Naive thymus-derived CD4-positive, alpha-beta T cell (primary cell): ENCODE results near the gene IGFALS. TPM values are rescaled to one million over a fixed set of nuclear protein-coding genes. Genes with fewer than 3 reads are reported as not detected.

Experiments
- ATAC-seq: fragments of 150-1000 bp; cut with Tn5 transposase; 2 replicates; pipeline ENCODE4 v1.10.0; 2021; ENCODE audit warnings: mild to moderate bottlenecking, moderate library complexity
- CTCF ChIA-PET: fragments of 350-600 bp; sonication (Branson Sonifier 250); formaldehyde crosslinking; loops from one replicate; lab custom pipeline; 2021; ENCODE audit warnings: antibody characterized with exemption; lab: Charles Lee
- POLR2A ChIA-PET: fragments of 350-600 bp; sonication (Branson Sonifier 250); formaldehyde crosslinking; loops from one replicate; lab custom pipeline; 2021; ENCODE audit warnings: antibody characterized with exemption, inconsistent platforms; lab: Charles Lee
- DNase-seq, 9 donors: peaks; one replicate each; pipeline versions ENCODE4 v3.0.0 to v3.0.0-alpha.2; 2020 to 2022; ENCODE audit warnings: mixed read lengths in 1 of 9
- H3K27ac ChIP-seq: one replicate; pipeline ENCODE4 v1.7.0; 2013; ENCODE audit warnings: mild to moderate bottlenecking, low read depth, low read length, moderate library complexity
- H3K27me3 ChIP-seq, 2 donors: one replicate each; pipeline ENCODE4 v1.7.0; 2013; ENCODE audit warnings: low read length in 2 of 2, mild to moderate bottlenecking in 2 of 2, moderate library complexity in 2 of 2; ENCODE audit not compliant: control insufficient read depth in 2 of 2, insufficient read depth in 2 of 2
- H3K36me3 ChIP-seq, 3 experiments: 1 replicate in 2 of 3; 2 replicates in 1 of 3; pipeline ENCODE4 v1.7.0; 2013; ENCODE audit warnings: low read length in 3 of 3, mild to moderate bottlenecking in 3 of 3, moderate library complexity in 1 of 3; ENCODE audit not compliant: insufficient read depth in 3 of 3, control insufficient read depth in 2 of 3
- H3K4me1 ChIP-seq, 2 donors: one replicate each; pipeline ENCODE4 v1.7.0; 2013; ENCODE audit warnings: low read length in 2 of 2, mild to moderate bottlenecking in 2 of 2, moderate library complexity in 1 of 2; ENCODE audit not compliant: control insufficient read depth in 2 of 2, insufficient read depth in 2 of 2
- H3K4me3 ChIP-seq: 2 replicates; pipeline ENCODE4 v1.7.0; 2013; ENCODE audit warnings: mild to moderate bottlenecking, low read length
- H3K9me3 ChIP-seq, 3 experiments: 1 replicate in 2 of 3; 2 replicates in 1 of 3; pipeline ENCODE4 v1.7.0; 2013; ENCODE audit warnings: low read length in 3 of 3; ENCODE audit not compliant: control insufficient read depth in 2 of 3
- H3K27ac Mint-ChIP-seq, 9 donors: one replicate each; pipeline ENCODE4 v1.8.0; 2020 to 2022; ENCODE audit warnings: mixed read lengths in 9 of 9, mild to moderate bottlenecking in 8 of 9, moderate library complexity in 5 of 9, inconsistent platforms in 2 of 9
- H3K27me3 Mint-ChIP-seq, 5 donors: one replicate each; pipeline ENCODE4 v1.8.0; 2021 to 2022; ENCODE audit warnings: mixed read lengths in 5 of 5, mild to moderate bottlenecking in 1 of 5
- H3K36me3 Mint-ChIP-seq, 5 donors: one replicate each; pipeline ENCODE4 v1.8.0; 2020 to 2022; ENCODE audit warnings: mixed read lengths in 5 of 5, mild to moderate bottlenecking in 3 of 5, inconsistent platforms in 1 of 5
- H3K4me1 Mint-ChIP-seq, 7 donors: one replicate each; pipeline ENCODE4 v1.8.0; 2020 to 2022; ENCODE audit warnings: mixed read lengths in 7 of 7, mild to moderate bottlenecking in 3 of 7, inconsistent platforms in 1 of 7
- H3K4me3 Mint-ChIP-seq, 10 donors: one replicate each; pipeline ENCODE4 v1.8.0; 2020 to 2022; ENCODE audit warnings: mild to moderate bottlenecking in 10 of 10, mixed read lengths in 10 of 10, moderate library complexity in 6 of 10, inconsistent platforms in 2 of 10
- H3K9me3 Mint-ChIP-seq, 11 donors: one replicate each; pipeline ENCODE4 v1.8.0; 2020 to 2022; ENCODE audit warnings: mixed read lengths in 11 of 11, mild to moderate bottlenecking in 4 of 11, inconsistent platforms in 1 of 11, moderate library complexity in 1 of 11
- intact Hi-C, 2 donors: fragments of 100-400 bp; cut with micrococcal nuclease; formaldehyde crosslinking; loops; one replicate each; pipeline ENCODE4 v1.15.1; 2023
- polyA plus RNA-seq, 2 donors: library from polyadenylated mRNA; unstranded; fragments of 300-500 nt; fragmentation: Illumina TruSeq; gene quantifications; one replicate each; pipeline ENCODE4 v1.2.3, GENCODE V29; 2021
- total RNA-seq, 6 experiments: library from RNA in 5 of 6; stranded (reverse) in 5 of 6; gene quantifications; 1 replicate in 5 of 6; 2 replicates in 1 of 6; pipeline ENCODE4 v1.2.3 and lab custom pipeline; 2021 to 2026

IGFALS gene
- total and polyA plus RNA-seq, 7 experiments from 2014 or later = 0.19 to 1.5 (median 0.74) TPM; not detected in 1

GRCh38 chr16:1778200-1779179 lies 15.0 kb downstream of the IGFALS start:
- ChIA-PET CTCF (interaction anchor here (0.5 kb wide), 1 partner anchor 129 kb away, joined by 3 read pairs; no protein-coding TSS in a partner anchor), POLR2A (interaction anchor here (0.6 to 1.0 kb wide), 3 partner anchors 9 to 955 kb away, joined by 3 to 5 read pairs (median 4); partner anchors contain the start of gene MAPK8IP3)
- no peaks in the 10 kb centered on the region for H3K27me3 ChIP-seq
- H3K4me3 Mint-ChIP-seq = peak overlapping the region in 2 of 10 donors; percentile 41 to 80
- H3K27ac ChIP-seq = no peak overlapping the region
- peak overlapping the region in 1 of 9 donors; percentile 42 for H3K27ac Mint-ChIP-seq
- H3K4me3 ChIP-seq = no peak overlapping the region
- H3K36me3 ChIP-seq = peaks cover 0 to 52% (median 0%) of the 10 kb centered on the region in 3 experiments
- no peaks in the 10 kb centered on the region for H3K9me3 ChIP-seq
- H3K27me3 Mint-ChIP-seq = peaks cover 0 to 2% (median 0%) of the 10 kb centered on the region in 5 donors
- peaks cover 19 to 22% of the 10 kb centered on the region in 2 donors for H3K4me1 ChIP-seq
- H3K4me1 Mint-ChIP-seq = peaks cover 0 to 38% (median 20%) of the 10 kb centered on the region in 7 donors
- no peak for DNase-seq
- ATAC-seq = no peak
- peaks cover 0 to 3% (median 0%) of the 10 kb centered on the region in 5 donors for H3K36me3 Mint-ChIP-seq
- H3K9me3 Mint-ChIP-seq = no peaks in the 10 kb centered on the region
- intact Hi-C loops = loop anchor here in 1 of 2 donors (10.0 kb wide), 1 partner anchor 434 kb away; no protein-coding TSS in a partner anchor

DNA sequence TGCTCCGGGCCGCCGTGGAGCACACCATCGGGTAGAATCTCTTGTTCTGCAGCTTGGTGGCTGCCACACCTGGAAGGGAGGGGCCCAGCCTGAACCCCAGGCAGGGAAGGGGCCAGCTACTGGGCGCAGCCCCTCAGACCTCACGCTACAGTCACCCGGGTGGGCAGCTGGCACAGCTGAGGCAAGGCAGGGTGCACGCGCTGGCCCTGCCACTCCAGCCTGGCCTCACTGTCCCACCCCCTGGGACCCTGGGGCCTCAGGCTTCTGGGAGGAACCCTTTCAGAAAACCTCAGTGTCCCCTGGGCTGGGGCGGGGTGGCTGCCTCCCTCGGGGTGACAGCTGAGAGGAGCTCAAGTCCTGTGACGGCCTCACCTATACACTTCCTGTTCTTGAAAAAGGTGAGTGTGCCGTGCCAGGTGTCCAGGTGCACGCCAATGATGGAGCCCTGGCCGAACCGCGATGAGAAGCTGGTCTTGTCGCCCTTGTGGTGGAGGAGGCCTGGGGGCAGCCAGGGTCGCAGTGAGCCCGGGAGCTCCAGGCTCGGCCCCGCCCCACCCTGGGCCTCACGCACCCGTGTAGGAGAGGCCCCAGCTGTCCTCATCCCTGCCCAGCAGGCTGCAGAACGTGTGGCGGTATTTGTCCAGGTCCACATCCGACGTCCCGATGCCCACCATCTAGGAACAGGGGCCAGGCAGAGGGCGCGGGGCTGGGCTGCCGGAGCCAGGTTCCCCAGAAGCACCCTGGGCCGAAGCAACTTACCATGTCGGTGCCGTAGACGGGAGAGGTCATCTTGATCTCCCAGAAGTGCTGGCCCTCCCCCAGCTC lies 15.9 kb downstream of the IGFALS start:
- H3K27ac ChIP-seq = no peak overlapping the region
- intact Hi-C loops = loop anchor here in 1 of 2 donors (10.0 kb wide), 1 partner anchor 433 kb away; no protein-coding TSS in a partner anchor
- ChIA-PET POLR2A (interaction anchor here (0.6 to 1.0 kb wide), 3 partner anchors 9 to 956 kb away, joined by 3 to 5 read pairs (median 4); partner anchors contain the start of gene MAPK8IP3), CTCF (interaction anchor here (0.5 kb wide), 1 partner anchor 128 kb away, joined by 3 read pairs; no protein-coding TSS in a partner anchor)
- H3K27me3 ChIP-seq = no peaks in the 10 kb centered on the region
- no peak for DNase-seq
- Mint-ChIP-seq H3K4me1 (peaks cover 0 to 33% (median 13%) of the 10 kb centered on the region in 7 donors), H3K36me3 (no peaks in the 10 kb centered on the region), H3K9me3 (no peaks in the 10 kb centered on the region), H3K27me3 (peaks cover 0 to 1% (median 0%) of the 10 kb centered on the region in 5 donors), H3K27ac (no peak overlapping the region), H3K4me3 (no peak overlapping the region)
- no peak for ATAC-seq
- H3K36me3 ChIP-seq = peaks cover 0 to 60% (median 0%) of the 10 kb centered on the region in 3 experiments
- peaks cover 19 to 22% of the 10 kb centered on the region in 2 donors for H3K4me1 ChIP-seq
- H3K9me3 ChIP-seq = no peaks in the 10 kb centered on the region
- H3K4me3 ChIP-seq = no peak overlapping the region

DNA sequence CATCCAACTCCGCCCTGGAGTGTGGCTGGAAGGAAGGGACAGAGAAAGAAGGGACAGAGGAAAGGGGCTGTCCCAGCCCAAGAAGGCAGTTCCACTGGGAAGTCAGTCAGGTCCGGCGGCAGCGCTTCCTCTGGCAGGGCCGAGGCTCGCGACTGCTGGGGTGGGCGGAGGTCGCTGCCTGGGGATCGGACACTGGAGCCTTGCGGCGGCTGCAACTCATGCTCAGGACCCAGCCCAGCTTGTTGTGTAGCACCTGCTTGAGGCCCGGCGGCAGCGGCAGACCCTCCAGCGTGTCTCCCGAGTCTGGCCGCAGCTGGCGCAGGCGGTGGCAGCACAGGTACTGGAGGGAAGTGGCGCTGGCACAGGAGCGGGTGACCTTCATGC lies 16.5 kb downstream of the IGFALS start:
- POLR2A ChIA-PET = interaction anchor here (1.0 kb wide), 2 partner anchors 8 to 71 kb away, joined by 4 to 5 read pairs; partner anchors contain the start of gene MAPK8IP3

DNA sequence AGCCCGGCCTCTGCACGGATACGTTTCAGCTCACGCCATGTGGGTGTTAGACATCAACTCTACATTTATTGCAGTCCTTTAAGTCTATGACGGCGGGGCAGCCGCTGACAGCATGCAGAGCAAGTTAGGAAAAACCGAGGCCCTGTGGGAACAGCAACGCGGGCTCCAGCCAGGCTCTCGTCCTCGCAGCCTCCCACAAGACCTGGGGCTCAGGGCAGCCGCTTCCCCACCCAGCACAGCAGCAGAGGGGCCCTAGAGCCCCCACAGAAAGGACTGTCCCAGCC lies 16.9 kb downstream of the IGFALS start:
- H3K27ac Mint-ChIP-seq = no peak overlapping the region
- H3K9me3 Mint-ChIP-seq = peaks cover 0 to 3% (median 0%) of the 10 kb centered on the region in 11 donors
- H3K4me1 ChIP-seq = peaks cover 18 to 28% of the 10 kb centered on the region in 2 donors

More for the DNA sequence above, 16.5 kb downstream of the IGFALS start:
- Histone ChIP-seq H3K4me3 (no peak overlapping the region), H3K27ac (no peak overlapping the region), H3K4me1 (peaks cover 19 to 24% of the 10 kb centered on the region in 2 donors), H3K9me3 (no peaks in the 10 kb centered on the region), H3K27me3 (no peaks in the 10 kb centered on the region), H3K36me3 (peaks cover 0 to 60% (median 0%) of the 10 kb centered on the region in 3 experiments)
- intact Hi-C loops = loop anchor here in 1 of 2 donors (10.0 kb wide), 1 partner anchor 432 kb away; no protein-coding TSS in a partner anchor
- peaks cover 0 to 2% (median 0%) of the 10 kb centered on the region in 5 donors for H3K27me3 Mint-ChIP-seq
- peak overlapping the region in 1 of 10 donors; percentile 18 for H3K4me3 Mint-ChIP-seq
- ATAC-seq (no peak), DNase-seq (no peak)
- H3K9me3 Mint-ChIP-seq = peaks cover 0 to 3% (median 0%) of the 10 kb centered on the region in 11 donors
- peak overlapping the region in 1 of 9 donors; percentile 56 for H3K27ac Mint-ChIP-seq
- peaks cover 0 to 4% (median 0%) of the 10 kb centered on the region in 5 donors for H3K36me3 Mint-ChIP-seq
- H3K4me1 Mint-ChIP-seq = peaks cover 5 to 37% (median 17%) of the 10 kb centered on the region in 7 donors
- CTCF ChIA-PET = no interaction called here

GRCh38 chr16:1775846-1776671 lies 17.4 kb downstream of the IGFALS start:
- ATAC-seq (no peak), DNase-seq (no peak)
- peaks cover 0 to 8% (median 0%) of the 10 kb centered on the region in 5 donors for H3K36me3 Mint-ChIP-seq
- Histone ChIP-seq H3K4me1 (peaks cover 12 to 24% of the 10 kb centered on the region in 2 donors), H3K4me3 (no peak overlapping the region), H3K27ac (no peak overlapping the region), H3K9me3 (no peaks in the 10 kb centered on the region), H3K27me3 (no peaks in the 10 kb centered on the region), H3K36me3 (peaks cover 0 to 60% (median 0%) of the 10 kb centered on the region in 3 experiments)
- intact Hi-C loops = loop anchor here in 1 of 2 donors (10.0 kb wide), 1 partner anchor 431 kb away; no protein-coding TSS in a partner anchor
- peaks cover 8 to 31% (median 12%) of the 10 kb centered on the region in 7 donors for H3K4me1 Mint-ChIP-seq
- POLR2A ChIA-PET = no interaction called here
- peak overlapping the region in 3 of 10 donors; percentile 16 to 47 (median 18) for H3K4me3 Mint-ChIP-seq
- H3K9me3 Mint-ChIP-seq = peaks cover 0 to 3% (median 0%) of the 10 kb centered on the region in 11 donors
- CTCF ChIA-PET = no interaction called here
- no peak overlapping the region for H3K27ac Mint-ChIP-seq
- peaks cover 0 to 2% (median 0%) of the 10 kb centered on the region in 5 donors for H3K27me3 Mint-ChIP-seq

More for the DNA sequence above, 16.9 kb downstream of the IGFALS start:
- ATAC-seq (no peak), DNase-seq (no peak)
- Mint-ChIP-seq H3K27me3 (peaks cover 0 to 2% (median 0%) of the 10 kb centered on the region in 5 donors), H3K4me3 (peak overlapping the region in 2 of 10 donors; percentile 16 to 18), H3K4me1 (peaks cover 8 to 37% (median 16%) of the 10 kb centered on the region in 7 donors), H3K36me3 (peaks cover 0 to 8% (median 0%) of the 10 kb centered on the region in 5 donors)
- no peak overlapping the region for H3K27ac ChIP-seq
- H3K9me3 ChIP-seq = no peaks in the 10 kb centered on the region
- intact Hi-C loops = loop anchor here in 1 of 2 donors (10.0 kb wide), 1 partner anchor 432 kb away; no protein-coding TSS in a partner anchor
- POLR2A ChIA-PET = no interaction called here
- H3K27me3 ChIP-seq = no peaks in the 10 kb centered on the region
- H3K36me3 ChIP-seq = peaks cover 0 to 60% (median 0%) of the 10 kb centered on the region in 3 experiments
- H3K4me3 ChIP-seq = no peak overlapping the region
- CTCF ChIA-PET = no interaction called here
